ENCODE results near the gene CYFIP1.

CYFIP1 gene

DNA sequence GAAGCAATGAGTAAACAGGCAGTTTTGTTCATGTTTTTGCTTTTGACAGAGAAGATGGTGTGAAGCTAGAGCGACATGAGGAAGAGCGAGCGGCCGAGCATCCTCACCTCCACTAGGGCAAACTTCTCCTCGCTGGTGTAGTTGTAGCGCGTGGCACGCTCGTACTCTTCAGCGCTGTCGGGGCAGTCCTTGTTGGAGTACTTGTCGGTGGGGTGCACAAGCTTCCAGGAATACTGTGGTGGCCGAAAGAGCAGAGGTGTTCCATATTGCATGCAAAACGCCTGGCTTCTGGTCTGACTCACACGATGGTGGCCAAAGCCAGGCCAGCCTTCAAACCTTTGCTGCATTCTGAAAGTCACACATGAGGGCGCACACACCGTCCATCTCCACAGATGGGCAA lies 54.3 kb downstream of the CYFIP1 start:
- TF ChIP-seq ZFX (IDR thresholded peaks at IDR 0.05; ENCODE audit: borderline replicate concordance) = no peak
- TF ChIP-seq, protein P1, sequence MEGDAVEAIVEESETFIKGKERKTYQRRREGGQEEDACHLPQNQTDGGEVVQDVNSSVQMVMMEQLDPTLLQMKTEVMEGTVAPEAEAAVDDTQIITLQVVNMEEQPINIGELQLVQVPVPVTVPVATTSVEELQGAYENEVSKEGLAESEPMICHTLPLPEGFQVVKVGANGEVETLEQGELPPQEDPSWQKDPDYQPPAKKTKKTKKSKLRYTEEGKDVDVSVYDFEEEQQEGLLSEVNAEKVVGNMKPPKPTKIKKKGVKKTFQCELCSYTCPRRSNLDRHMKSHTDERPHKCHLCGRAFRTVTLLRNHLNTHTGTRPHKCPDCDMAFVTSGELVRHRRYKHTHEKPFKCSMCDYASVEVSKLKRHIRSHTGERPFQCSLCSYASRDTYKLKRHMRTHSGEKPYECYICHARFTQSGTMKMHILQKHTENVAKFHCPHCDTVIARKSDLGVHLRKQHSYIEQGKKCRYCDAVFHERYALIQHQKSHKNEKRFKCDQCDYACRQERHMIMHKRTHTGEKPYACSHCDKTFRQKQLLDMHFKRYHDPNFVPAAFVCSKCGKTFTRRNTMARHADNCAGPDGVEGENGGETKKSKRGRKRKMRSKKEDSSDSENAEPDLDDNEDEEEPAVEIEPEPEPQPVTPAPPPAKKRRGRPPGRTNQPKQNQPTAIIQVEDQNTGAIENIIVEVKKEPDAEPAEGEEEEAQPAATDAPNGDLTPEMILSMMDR (IDR thresholded peaks at IDR 0.05) = no peak
- H3K27ac ChIP-seq = no peak overlapping the region

DNA sequence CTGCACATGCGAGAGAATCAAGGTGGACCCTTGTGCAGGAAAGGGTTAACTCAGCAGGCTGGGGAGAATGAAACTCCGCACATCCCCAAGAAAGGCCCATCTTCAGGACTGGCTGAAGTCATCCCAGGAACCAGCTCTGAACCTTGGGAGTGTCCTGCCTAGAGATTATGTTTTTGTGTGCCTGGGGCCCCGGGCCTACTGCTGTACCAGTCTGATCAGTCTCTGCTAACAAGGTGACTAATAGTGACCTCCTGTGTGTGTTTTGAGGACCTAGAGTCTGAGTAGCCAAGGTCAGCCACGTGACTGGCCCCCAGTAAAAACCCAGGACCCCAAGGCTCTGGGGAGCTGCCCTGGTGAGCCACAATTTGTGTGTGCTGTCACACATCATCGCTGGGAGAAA lies 58.2 kb downstream of the CYFIP1 start:
- no peak for TF ChIP-seq ZFX (IDR thresholded peaks at IDR 0.05; ENCODE audit: borderline replicate concordance)
- TF ChIP-seq, protein P1 (IDR thresholded peaks at IDR 0.05) = no peak

DNA sequence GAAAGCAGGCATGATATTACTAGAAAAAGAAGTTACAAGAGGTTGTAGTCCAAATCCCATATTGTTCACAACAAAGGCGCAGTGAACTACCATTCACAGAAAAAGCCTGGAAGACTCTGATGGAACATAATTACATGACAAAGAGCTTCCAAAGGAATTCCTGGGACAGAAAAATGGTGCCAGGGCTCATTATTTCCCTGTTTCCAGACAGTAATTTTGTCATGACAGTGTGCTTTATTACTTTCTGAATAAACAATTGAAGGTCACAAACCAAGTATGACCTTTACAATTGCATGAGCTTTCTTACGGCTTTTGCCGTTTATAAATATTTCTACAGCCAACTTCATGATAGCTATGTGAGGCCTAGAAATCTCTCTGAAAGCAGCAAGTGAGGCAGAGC lies 61.0 kb downstream of the CYFIP1 start:
- TF ChIP-seq, protein P1 (IDR thresholded peaks at IDR 0.05) = no peak
- TF ChIP-seq ZFX (IDR thresholded peaks at IDR 0.05; ENCODE audit: borderline replicate concordance) = no peak

More for the DNA sequence above, 58.2 kb downstream of the CYFIP1 start:
- H3K27ac ChIP-seq = no peak overlapping the region

DNA sequence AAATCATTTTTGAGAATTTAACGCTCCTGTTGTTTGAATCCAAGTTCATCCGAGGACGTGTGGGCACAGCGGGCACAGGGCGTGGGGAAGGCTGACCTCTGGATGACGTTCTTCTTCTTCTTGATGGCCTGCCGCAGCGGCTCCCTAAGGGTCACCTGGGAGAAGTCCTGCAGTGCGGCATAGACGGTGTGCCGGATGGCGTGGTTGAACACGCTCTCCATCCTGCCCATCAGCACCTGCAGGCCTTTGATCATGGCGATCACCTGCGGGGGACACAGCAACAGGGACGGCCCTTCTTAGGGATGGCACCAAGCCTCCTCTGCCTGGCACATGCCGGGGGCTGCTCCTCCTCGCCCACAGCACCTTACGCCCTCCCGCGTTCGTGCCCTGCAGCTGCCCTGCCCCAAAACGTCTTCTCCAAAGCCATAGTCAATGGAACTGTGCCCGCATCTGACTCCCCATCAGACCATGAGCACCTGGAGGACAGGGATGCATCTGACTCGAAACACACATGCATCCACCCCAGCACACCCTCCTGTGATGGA lies 61.5 kb downstream of the CYFIP1 start:
- no peak overlapping the region for H3K27ac ChIP-seq
- no peak for TF ChIP-seq ZFX (IDR thresholded peaks at IDR 0.05; ENCODE audit: borderline replicate concordance)
- TF ChIP-seq, protein P1 (IDR thresholded peaks at IDR 0.05) = no peak

More for the DNA sequence above, 61.0 kb downstream of the CYFIP1 start:
- no peak overlapping the region for H3K27ac ChIP-seq

DNA sequence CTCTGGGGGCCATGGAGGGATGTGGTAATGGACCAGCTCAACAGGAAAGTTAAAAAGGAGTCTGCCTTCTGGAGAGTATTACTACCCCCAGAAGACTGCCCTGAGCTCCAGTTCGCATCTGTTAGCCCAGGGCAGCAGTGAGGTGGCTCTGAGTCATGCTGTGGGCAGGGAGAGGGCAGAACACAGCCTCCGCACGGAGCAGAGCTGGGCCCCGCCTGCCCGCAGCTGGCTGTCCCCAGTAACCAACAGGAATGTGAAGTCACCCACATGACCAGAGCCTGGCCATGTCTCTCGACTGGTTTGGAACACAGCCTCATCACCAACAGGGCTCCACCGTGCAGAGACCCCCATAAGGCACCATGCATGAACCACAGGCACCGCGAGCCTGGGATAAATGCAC lies 62.1 kb downstream of the CYFIP1 start:
- H3K27ac ChIP-seq = no peak overlapping the region
- no peak for TF ChIP-seq ZFX (IDR thresholded peaks at IDR 0.05; ENCODE audit: borderline replicate concordance)
- TF ChIP-seq, protein P1 (IDR thresholded peaks at IDR 0.05) = no peak

DNA sequence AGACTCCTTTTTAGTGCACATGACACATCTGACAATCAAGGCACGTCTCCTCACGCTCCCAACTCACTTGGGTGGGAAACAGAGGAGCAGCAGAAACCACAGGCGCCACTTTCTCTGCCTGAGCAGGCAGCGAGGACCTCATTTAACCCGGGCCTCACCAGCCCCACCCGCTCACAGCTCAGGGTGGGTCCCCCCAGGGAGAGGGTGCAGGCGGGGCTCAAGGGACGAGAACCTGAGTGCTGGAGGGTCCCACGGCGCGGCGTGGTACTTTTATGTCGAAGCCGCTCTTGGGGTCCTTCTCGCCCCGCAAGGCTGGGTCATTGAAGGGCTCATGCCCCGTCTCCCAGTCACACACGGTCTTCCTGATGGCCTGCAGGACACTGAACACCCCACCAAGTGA lies 62.6 kb downstream of the CYFIP1 start:
- no peak overlapping the region for H3K27ac ChIP-seq

More for the DNA sequence above, 62.6 kb downstream of the CYFIP1 start:
- TF ChIP-seq, protein P1 (IDR thresholded peaks at IDR 0.05) = no peak
- no peak for TF ChIP-seq ZFX (IDR thresholded peaks at IDR 0.05; ENCODE audit: borderline replicate concordance)

Data from 22Rv1 (cell line).